ENCODE data around the gene TRMT44.
"Not testable (repeated sequence)": the region's sequence is repeated elsewhere in the genome, so short reads cannot be mapped to it uniquely, and the experiment has no call there.

The TRMT44 gene

DNA sequence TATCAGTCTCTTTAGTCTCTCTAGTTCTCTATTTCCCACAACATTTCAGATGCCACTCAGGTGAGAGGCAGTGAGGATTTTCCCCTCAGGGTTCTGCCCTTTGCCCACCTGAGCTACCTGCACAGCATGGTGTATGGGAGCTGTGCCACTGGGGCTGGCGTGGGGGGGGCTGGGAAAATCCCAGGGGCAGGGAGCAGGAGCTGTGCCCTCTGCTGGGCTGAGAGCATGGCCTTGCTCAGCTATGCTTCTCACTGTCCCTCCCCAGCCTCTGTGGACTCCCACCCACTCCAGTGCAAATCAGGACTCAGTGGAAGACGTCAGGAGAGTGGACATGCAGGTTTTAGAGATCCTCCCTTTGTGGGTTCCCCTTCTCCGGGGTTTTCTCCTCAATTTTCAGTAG, 57.2 kb downstream of the TRMT44 start:
- DNase-seq = no peak

DNA sequence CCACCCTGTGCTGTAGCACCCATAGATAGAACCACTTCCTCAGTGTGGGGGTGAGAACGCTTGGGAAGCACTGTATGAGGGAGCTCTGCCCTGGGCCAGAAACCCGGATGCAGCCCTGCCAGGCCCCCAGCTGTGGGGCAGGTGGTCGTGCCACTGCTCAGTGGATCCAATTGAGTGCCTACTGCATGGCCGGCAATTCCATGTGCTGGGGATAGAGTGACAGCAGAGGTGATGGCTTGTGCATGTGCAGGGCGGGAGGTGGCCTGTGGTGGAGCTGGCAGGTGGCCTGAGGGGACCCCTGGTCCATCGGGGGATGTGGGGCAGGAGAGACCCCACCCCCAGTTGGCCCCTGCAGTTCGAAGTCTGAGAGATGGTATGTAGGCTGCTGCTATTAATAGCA, 60.4 kb downstream of the TRMT44 start:
- no peak for DNase-seq

DNA sequence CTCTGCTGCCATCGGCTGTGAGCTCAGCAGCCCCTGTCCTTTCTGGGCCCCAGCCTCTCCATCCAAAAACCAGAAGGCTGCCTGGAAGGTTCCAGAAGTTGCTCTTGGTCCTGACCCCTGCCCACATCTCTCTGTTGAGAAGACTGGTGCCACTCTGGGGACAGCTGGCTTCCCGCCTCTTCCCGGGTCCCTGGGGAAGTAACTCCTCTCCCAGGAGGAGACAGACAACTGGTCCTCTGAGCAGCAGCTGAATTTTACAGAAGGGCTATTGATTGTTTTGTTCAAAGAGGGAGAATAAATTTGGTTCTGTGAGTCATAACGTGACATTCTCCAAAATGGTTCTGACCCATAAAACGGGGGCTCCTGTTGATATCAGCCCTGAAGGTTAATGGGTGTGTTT, 61.2 kb downstream of the TRMT44 start:
- no peak for DNase-seq

DNA sequence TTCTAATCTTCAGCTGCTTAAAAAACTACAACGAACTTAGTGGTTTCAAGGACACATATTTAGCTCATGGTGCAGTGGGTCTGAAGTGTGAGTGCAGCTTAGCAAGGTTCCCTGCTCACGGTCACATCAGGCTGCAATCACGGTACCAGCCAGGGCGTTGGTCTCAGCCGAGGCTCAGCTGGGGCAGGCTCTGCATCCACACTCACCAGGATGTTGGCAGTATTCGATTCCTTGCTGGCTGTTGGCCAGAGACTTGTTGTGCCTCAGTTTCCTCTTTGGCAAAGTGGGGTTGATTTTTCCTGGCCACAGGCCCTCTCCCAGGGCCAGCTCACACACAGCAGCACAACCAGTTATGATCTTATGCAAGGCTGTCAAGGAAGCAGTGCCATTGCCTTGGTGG, 61.8 kb downstream of the TRMT44 start:
- DNase-seq = no peak

DNA sequence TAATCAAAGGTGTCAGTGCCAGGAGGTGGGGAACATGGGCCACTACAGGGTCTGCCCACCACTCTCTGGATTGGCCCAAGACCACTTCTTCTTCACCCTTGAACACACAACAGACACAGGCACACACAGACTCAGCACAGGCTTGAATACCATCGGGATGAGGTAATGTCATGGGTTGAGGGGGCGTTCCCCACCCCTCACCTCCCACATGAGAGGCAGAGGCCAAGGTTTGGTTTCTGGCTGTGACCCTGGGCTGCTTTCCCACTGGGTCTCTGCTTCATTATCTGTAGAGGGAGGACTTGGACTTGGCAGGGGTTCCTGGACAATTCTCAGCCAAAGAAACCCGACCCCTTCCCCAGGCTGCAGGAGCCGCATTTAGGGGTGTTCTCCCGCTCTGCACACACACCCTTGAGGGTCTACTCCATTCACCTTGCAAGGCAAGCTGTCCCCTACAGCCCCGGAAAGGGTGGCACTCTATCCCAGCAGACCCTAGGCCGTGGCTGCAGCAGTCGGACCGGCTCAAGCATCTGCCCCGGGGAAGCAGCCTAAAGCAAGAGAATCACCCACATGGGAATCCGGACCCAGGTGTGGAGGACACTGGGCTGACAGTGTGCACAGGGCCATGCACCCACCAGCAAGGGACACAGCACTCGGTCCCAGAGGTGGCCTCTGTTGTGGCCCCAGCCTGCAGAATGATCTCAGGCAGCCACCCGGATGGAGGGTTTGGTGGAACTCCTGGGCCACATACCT, 62.4 kb downstream of the TRMT44 start:
- DNase-seq = no peak

DNA sequence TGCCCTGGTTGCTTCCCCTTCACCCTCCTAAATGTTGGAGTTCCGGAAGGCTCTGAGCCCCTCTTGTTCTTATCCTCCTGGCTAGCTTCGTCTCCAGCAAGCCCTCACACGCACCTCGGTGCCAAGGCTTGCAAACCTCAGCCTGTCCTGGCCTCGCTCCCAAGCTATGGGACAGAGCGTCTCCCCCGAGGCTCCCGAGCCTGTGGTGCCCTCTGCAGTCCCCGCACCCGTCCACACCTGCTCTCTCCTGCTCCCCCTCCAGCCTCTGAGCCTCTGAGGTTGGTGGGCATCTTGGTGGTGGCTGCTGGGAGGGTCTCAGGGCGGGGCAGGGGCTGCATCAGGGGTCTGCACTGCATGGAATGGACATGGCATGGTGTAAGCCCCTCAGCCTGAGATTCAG, 63.2 kb downstream of the TRMT44 start:
- no peak for DNase-seq

DNA sequence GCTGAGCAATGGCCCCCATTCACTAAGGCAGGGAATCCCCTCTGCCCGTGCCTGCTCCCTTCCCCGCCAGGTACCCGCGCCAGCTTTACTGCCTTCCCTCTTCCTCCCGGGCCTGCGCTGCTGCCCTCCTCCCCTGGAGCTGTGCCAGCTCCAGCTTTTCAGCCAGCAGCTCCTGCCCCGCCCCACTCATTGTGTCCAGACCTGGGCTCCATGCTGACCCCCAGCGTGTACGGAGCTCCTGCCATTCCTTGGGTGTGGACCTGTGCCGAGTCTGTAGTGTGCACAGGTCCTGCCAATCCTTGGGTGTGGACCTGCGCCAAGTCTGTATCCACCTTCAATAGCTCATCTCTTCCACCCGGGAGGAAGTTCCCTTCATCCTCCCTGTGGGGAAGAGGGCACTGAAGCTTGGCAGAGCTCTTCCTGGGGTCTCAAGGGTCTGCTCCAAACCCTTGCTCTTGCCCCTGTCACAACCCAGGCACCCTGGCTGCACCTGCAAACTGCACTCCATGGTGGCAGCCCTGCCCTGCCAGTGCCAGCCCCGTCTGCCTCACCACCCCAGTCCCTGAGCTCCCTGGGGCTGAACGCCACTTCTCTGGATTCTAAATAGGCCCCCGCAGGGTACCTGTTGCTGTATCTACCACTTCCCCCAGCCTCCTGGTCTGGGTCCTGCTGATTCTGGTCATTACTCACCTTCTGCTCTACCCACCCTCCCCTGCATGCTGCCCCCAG, 63.9 kb downstream of the TRMT44 start:
- no peak for DNase-seq

DNA sequence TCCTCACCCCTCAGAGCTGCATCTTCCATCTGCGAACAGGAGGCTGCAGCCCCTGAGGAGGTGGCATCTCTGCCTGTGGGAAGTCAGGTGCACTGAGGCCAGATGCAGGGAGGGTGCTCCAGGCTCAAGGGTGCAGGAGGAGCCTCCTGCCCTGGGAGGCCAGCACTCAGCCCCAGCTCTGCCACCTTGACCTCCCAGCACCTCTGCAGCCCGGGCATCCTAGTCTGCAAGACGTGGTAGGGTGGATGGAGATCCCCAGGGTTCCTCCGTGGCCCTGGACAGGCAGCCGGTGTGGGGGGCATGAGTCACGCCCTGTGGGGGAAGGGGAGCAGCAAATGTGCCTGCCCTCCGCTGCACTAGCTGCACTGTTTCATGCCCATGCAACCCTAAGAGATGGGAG, 64.7 kb downstream of the TRMT44 start:
- DNase-seq = no peak

DNA sequence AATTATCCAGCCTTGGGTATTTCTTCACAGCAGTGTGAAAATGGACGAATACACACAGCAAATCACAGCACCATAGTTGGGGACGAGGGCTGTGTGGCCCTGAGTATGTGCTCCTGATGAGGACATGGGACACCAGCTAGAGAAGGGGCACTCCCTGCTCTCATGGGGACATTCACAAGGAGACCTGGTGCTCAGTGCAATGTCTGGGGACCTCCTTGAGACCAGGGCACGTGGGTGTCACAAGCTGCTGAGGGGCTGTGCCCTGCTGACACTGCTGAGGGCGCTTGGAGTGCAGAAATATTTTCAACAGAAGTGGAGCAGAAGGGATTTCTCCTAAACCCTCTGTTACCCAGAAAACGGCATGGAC, 65.4 kb downstream of the TRMT44 start:
- no peak for DNase-seq

DNA sequence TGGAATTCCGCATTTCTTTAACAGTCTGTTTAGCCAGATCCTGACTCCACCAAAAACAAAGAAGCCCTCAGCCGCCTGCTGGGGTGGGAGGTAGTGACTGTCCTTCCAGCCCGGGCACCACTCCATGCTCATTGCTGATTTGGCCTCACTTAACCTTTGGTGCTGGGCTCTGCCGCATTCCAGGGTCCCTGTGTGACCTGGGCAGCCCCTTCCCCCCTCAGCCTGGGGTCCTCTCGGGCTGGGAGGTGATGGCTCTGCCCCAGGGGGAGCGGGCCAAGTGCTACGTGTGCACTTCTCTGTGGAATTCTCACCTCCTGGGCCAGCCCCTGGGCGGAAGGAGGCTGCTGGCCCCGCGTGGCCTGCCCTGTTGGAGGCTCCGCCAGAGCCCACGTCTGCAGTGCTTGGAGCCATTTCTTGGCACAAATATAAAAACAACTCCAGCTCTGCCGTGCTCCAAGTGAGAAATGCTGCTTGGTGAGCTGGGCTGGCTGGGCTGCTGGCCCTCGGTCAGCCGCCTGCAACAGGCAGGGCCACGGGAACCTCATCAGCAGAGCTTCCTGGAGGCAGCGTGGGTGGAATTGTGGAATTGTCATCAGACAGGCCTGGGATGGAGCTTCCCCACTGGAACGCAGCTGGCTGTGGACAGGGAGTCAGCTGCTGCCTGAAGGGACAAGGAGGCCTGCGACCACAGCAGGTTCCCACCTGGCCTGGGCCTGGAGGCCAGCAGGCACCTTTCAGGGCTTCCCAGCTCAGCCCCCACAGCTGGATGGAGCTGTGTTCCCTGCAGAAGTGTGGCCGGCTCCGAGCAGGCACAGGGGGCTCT, 66.0 kb downstream of the TRMT44 start:
- no peak for DNase-seq

DNA sequence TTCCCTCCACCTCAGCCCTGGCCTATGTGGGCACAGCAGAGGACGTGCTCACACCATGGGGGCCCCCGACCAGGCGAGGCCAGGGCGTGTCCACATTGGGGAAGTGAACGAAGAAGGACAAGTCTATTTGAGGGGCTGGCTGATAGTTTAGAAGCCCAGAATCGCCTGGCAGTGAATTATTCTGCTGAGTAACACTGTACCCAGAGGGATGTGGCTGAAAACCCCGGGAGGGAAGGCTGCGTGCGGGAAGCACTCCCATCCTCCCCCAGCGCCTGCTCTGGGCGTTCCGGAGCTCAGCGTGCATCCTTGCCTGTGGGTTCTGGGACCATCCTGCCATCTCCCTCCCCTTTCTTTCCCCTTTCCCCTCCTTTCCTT, 66.6 kb downstream of the TRMT44 start:
- no peak for DNase-seq

DNA sequence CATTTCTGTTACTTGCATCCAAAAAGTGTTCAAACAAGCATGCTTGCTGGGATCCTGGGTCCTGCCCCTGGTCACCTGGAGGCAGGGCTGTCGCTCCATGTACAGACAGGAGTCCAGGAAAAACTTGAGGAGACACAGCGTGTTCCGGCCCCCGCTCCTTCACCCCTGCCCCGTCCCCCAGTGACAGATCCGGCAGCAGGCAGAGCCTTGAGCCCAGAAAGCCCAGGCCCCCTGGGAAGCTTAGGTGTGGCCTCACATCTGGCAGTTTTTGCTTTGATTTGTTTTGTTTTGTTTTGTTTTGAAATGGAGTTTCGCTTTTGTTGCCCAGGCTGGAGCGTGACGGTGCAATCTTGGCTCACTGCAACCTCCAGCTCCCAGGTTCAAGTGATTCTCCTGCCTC, 67.0 kb downstream of the TRMT44 start:
- DNase-seq = no peak

DNA sequence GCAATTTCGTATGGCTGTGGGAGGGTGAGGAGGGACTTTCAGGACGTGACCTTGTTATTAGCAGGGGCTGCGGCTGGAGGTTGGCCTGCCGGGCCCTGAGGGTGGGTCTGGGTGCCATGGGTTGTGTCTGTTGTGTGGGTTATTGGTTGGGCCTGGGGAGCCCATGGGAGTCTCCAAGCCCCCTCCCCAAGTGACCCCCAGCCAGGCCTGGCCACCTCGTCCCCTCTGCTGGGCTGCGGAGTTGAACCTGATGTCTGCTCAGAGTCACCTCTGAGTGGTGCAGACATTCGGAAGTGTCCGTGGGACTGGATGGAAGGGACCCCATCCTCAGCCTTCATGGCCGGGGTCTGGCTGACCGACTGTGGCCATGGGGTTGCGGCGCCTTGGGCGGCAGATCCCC, 67.7 kb downstream of the TRMT44 start:
- DNase-seq = no peak

DNA sequence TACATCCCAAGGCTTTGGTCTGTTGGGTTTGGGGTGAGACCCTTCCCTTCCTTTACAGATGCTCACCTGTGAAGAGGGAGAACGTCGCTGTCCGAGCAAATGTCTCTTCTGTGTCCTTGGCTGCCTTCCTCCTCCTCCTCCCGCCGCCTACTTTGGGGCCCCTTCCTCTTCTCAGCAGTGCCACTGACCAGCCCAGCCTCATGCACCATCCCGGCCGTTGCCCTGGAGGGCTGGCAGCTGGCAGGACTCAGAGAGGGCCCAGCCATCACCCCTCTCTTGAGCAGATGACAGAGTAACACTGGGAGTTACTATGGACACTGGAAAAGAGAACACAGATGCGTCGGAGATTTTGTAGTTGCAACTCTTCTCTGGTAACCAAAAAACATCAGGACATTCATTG, 68.2 kb downstream of the TRMT44 start:
- no peak for DNase-seq

DNA sequence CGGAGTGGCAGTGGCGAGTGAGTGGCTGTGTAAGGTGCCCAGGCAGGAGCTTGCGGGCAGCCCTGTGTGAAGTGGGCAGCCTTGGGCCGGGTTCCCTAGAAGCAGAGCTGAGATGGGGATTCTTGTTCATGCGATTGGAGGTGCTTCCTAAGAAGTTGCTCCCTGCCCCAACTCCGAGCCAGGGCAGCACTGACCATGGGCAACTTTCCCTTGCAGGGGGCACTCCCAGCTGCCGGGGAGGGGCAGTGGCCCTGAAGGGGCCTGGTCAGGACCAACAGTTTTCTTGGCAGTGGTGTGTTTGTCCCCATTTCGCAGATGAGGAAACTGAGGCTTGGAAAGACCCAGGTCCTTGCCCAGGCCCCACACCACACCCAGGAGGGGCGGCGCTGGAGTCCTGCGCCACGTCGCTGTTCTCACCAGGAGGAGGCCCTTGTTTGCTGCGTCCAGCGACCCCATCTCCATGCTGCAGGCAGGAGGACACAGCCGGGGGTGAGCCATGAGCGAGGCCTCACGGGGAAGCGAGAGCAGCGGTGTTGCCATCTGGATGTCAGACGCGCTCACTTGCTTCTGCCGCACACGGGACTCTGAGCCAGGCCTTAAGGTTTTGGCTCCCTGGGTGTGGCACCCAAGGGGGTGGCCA, 68.9 kb downstream of the TRMT44 start:
- no peak for DNase-seq

DNA sequence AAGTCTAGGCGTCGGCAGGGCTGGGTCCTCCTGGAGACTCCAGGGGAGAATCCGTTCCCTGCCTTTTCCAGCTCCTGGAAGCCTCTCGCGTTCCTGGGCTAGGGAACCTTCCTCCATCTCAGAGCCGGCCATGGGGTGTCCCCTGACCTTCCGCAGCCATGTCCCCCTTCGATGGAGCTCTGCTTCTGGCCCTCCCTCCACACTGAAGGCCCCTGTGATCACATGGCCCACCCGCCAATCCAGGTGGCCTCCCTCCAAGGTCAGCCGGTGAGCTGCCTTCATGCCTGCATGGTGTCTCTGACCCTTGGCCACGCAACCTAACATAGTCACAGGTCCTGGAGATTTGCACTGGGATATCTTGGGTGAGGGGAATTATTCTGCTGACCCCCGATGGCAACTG, 69.6 kb downstream of the TRMT44 start:
- no peak for DNase-seq

DNA sequence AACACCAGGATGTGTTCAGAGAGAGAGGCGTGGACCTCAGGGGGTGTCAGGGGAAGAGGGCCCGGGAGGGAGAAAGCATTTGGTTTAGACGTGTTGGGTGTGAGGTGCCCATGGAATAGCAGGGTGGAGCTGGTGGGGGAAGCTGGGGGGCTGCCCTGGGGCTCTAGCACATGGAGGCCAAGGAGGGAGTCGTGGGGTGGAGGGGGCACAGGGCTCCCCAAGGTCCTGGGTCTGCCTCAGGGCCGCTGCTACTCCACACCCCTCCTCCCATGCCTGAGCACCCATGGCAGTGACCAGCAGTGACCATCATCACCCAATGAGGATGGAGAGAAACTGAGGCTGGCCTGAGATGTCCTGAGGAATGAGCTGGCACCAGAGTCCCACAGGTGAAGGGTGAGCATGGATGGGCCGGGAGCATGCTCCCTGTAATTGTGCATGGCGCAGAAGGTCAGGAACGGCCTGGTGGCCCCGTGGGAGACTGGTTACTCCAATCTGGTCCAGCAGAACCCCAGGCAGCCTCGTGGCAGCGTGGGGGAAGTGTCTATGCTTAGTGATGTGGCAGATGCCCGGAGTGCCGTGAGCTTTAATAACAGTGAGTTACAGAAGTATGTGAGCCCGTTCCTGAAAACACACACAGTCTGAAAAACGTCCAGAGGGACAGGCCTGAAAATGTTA, 70.2 kb downstream of the TRMT44 start:
- no peak for DNase-seq

DNA sequence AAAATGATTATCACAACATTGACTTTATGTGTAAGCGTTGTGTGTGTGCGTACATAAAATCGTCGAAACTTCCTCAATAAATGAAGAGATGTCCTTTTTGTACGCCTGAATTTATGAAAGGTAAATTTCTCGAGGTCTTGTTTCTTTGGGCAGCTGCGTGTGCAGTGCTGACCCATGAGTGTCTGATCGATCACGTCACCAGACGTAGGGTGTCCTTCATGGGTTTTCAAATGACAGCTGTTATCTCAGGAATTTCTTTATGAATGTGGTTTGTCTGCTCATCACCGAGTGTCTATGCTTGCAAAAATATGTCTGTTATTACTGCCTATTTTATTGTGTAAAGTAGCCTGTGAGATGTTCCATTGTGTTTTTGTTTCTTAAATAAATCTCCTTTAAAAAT, 71.9 kb downstream of the TRMT44 start:
- no peak for DNase-seq

DNA sequence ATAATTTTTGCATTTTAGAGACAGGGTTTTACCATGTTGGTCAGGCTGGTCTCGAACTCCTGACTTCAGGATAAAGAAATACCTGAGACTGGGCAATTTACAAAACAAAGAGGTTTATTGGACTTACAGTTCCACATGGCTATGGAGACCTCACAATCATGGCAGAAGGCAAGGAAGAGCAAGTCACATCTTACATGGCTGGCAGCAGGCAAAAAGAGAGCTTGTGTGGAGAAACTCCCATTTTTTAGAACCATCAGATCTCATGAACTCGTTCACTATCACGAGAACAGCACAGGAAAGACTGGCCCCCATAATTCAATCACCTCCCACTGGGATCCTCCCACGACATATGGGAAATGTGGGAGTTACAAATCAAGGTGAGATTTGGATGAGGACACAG, 72.5 kb downstream of the TRMT44 start:
- not testable (repeated sequence) for DNase-seq

DNA sequence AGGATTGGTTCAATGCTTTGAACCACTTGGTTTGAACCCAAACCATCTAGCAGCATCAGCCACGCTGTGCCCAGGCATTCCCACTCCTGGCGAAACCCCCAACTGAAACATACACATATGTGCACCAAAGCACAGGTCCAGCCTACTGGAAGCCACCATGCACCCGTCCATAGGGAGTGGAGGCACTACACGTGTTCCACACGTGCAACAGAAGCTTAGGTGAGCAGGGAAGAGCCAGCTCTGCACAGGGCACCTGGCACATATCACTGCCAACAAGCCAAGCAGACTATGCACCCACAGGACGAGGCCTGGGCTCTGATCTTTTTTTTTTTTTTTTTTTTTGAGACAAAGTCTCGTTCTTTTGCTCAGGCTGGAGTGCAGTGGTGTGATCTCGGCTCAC, 73.4 kb downstream of the TRMT44 start:
- DNase-seq = no peak

DNA sequence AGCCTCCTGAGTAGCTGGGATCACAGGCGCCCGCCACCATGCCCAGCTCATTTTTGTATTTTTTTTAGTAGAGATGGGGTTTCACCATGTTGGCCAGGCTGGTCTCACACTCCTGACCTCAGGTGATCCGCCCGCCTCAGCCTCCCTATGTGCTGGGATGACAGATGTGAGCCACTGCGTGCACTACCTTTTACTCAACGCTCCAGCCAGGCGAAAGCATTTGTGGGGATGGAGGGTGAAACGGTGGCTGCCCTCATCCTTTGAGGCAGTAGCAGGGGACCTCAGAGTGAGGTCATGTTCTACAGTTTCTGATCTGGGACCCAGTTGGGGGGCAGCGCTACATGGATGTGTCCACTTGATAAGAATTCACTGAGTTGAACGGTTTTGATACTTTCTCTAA, 73.8 kb downstream of the TRMT44 start:
- DNase-seq = no peak

DNA sequence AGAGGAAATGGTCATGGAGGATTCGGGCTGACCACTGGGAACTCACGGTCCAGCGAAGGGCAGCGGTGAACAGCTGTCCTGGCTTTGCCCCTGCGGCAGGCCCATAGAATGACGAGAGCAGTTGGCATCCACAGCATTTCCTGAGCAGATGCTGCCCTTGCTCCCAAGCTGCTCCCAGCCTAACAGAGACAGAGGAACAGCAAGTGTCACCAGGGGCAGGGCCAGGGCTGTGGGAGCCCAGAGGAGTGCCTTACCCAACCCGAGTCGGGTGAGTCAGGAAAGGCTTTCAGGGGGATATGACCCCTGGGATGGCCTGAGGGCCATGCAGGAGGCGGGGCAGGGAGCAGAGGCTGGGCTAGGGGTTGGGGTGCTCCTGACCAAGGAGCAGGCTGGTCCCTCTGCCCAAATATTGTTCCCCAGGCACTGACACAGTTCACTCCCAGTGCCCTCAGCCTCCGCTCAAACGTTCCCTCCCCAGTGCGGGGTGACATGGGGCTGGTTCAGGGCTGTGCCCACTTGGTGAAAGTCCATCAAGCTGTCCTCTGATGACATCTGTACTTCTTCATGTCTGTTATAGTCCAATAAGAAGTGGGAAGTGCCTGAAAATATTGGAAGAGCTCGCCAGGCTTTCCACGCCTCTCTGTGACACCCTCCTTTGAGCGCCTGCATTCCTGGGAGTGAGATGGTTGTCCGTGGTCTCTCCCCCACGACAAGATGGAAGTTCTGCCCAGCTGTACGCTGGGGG, 74.9 kb downstream of the TRMT44 start:
- no peak for DNase-seq

All from activated T-cell treated with anti-CD3 and anti-CD28 coated beads, Interleukin-2, amount 50 U/mL, for 1 hour (primary cell).